HG03039 (cell line): ENCODE measurements around the gene GNG10.
"Not testable (repeated sequence)": the region's sequence is repeated elsewhere in the genome, so short reads cannot be mapped to it uniquely, and the experiment has no call there.

Experiments used
- ATAC-seq: cut with Tn5 transposase; IDR thresholded peaks from one replicate; pipeline ENCODE4 v1.9.1; 2021; ENCODE audit warnings: mild to moderate bottlenecking, moderate library complexity; ENCODE audit not compliant: unreplicated experiment

Gene GNG10

GRCh38 chr9:111661150-111661801, at the start of gene GNG10:
GNG10 (plus strand) TSS chr9:111661605; CDS start chr9:111661635, 30 bp downstream.
- peak; percentile 84 for ATAC-seq

- no peak for ATAC-seq
Observed at GRCh38 chr9:111613436-111614040, 47.9 kb upstream of the GNG10 start.

- ATAC-seq, result no peak
Observed at GRCh38 chr9:111615928-111616327, 45.5 kb upstream of the GNG10 start.

GRCh38 chr9:111617349-111617748, 44.1 kb upstream of the GNG10 start:
- ATAC-seq, result not testable (repeated sequence)

GRCh38 chr9:111621895-111622480, 39.4 kb upstream of the GNG10 start:
- ATAC-seq, result no peak

GRCh38 chr9:111622626-111623025, 38.8 kb upstream of the GNG10 start:
- ATAC-seq, result no peak

- no peak for ATAC-seq
Observed at GRCh38 chr9:111627260-111627963, 34.0 kb upstream of the GNG10 start.

- no peak for ATAC-seq
Observed at GRCh38 chr9:111628411-111628810, 33.0 kb upstream of the GNG10 start.

- ATAC-seq, result peak; percentile 11
Observed at GRCh38 chr9:111630182-111630963, 31.0 kb upstream of the GNG10 start.

GRCh38 chr9:111630964-111631213, 30.5 kb upstream of the GNG10 start:
- no peak for ATAC-seq

- ATAC-seq, result peak; percentile 97
Observed at GRCh38 chr9:111631214-111631971, 30.0 kb upstream of the GNG10 start, which contains the start of gene DNAJC25. DNAJC25 (plus strand) TSS chr9:111631334; CDS start chr9:111631408, 74 bp downstream.

- no peak for ATAC-seq
Observed at GRCh38 chr9:111632060-111632459, 29.3 kb upstream of the GNG10 start.

- no peak for ATAC-seq
Observed at GRCh38 chr9:111632695-111633388, 28.6 kb upstream of the GNG10 start.

GRCh38 chr9:111633389-111633736, 28.0 kb upstream of the GNG10 start:
- no peak for ATAC-seq

- no peak for ATAC-seq
Observed at GRCh38 chr9:111634860-111635259, 26.5 kb upstream of the GNG10 start.

GRCh38 chr9:111637421-111637950, 23.9 kb upstream of the GNG10 start:
- ATAC-seq, result no peak

- ATAC-seq, result no peak
Observed at GRCh38 chr9:111644195-111644772, 17.1 kb upstream of the GNG10 start.

GRCh38 chr9:111645806-111646205, 15.6 kb upstream of the GNG10 start:
- ATAC-seq, result no peak

GRCh38 chr9:111646417-111646816, 15.0 kb upstream of the GNG10 start:
- no peak for ATAC-seq
